HT-29 (cell line): ENCODE results near the gene NPM1. TPM values are rescaled to one million over a fixed set of nuclear protein-coding genes. Genes with fewer than 3 reads are reported as not detected.

Experiments used
- DNase-seq: peaks from one replicate; pipeline ENCODE4 v3.0.0-alpha.2; 2015; ENCODE audit warnings: low spot score
- small RNA-seq: library from RNA; depleted of rRNA; stranded (forward); fragments of <200 nt; gene quantifications from one replicate; pipeline ENCODE3, GENCODE V24; 2014
- total RNA-seq: library from RNA; depleted of rRNA; stranded (reverse); fragments of >200 nt; shearing (Covaris generic); gene quantifications from 2 replicates; pipeline ENCODE4 v1.2.3, GENCODE V29; 2014; rRNA removed

The NPM1 gene
- total RNA-seq, 1 experiment from 2014 or later: 896 TPM

DNA sequence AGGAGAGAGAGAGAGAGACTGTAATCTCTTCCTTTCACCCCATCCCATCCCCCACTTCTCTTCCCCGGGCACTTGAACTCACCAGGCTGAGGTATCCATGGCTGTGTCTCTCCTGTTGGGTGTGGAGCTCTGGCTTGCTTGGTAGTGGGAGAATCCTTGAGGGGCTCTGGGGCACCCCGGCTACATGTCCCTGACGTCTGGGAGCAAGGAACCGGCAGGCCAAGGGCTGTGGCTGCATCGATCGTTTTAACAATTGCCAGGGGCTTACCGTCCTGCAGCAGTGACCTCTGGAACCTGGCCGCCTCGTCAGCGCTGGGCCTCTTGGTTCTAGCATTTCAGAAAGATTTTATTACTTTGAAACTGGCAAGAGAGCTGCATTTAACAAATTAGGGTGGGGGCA lies 61.8 kb downstream of the NPM1 start:
- DNase-seq: no peak

- DNase-seq: peak; percentile 25
Measured at GRCh38 chr5:171450423-171451331, 63.0 kb downstream of the NPM1 start.

- no peak for DNase-seq
Measured at GRCh38 chr5:171451421-171451820, 63.8 kb downstream of the NPM1 start.

DNA sequence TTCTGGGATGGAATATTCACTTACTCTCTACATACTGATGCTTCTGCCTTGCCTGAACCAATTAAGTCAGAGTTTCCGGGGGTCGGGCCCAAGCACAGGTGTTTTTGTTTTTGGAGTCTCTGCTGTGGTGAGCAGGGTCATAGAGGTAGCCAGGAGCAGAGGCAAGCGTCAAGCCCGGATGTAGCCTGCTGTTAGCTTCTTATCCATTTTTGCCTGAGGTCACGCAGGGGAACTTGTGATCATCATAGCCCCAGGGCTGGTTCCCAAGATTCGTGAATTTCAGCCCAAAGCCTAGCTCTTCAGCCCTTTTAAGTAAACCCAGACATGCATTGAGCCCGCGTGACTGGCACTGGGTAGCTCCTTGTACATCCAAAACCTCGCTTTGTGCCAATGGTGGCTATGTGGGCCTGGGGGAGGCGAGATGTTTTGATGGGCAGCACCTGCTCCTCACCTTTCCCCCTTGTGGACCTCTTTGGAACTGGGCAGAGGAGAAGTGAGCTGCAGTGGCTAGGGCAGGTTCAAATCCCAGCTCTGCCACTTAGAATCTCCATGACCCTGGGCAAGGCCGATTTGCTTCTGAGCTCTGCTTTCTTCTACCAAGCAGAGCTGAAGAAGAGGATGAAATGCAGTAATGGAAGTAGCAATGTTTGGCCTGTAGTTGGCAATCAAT lies 65.5 kb downstream of the NPM1 start:
- DNase-seq: no peak

DNA sequence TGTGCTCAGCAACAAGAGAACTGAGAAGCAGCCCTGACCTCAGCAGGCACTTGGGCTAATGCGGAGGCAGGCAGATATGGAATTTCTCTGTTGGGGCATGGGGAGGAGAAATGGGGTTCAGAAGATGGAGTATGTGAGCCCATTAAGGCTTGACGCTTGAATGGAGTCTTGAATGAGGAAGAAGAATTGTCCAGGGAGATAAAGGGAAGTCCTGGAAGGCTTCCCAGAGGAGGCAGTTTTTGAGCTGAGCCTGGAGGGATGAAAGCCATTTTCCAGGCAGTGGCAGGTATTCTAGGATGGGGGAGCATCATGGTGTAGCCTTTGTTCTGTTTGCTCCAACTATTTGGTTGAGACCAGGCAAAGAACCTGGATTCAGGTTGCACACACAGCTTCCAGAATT lies 66.3 kb downstream of the NPM1 start:
- DNase-seq: no peak

GRCh38 chr5:171454549-171454948 lies 66.9 kb downstream of the NPM1 start:
- DNase-seq: no peak

DNA sequence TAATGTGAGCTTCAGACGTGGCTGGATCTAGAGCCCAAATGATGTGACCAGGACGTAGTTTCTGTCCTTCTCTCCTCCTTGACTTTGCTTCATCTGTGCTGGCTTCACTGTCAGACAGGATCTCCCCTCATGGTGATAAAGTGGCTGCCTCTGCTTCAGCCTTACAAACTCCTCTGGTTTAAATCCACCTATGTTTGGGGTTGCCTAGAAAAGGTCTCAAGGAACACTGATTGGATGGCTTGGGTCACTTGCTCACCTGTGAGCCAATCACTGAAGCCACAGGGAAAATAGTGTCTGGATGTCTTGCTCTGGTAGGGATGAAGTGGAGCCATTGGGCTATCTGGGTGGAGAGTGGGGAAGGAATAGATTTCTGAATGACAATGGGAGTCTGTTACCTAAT lies 67.9 kb downstream of the NPM1 start:
- no peak for DNase-seq

DNA sequence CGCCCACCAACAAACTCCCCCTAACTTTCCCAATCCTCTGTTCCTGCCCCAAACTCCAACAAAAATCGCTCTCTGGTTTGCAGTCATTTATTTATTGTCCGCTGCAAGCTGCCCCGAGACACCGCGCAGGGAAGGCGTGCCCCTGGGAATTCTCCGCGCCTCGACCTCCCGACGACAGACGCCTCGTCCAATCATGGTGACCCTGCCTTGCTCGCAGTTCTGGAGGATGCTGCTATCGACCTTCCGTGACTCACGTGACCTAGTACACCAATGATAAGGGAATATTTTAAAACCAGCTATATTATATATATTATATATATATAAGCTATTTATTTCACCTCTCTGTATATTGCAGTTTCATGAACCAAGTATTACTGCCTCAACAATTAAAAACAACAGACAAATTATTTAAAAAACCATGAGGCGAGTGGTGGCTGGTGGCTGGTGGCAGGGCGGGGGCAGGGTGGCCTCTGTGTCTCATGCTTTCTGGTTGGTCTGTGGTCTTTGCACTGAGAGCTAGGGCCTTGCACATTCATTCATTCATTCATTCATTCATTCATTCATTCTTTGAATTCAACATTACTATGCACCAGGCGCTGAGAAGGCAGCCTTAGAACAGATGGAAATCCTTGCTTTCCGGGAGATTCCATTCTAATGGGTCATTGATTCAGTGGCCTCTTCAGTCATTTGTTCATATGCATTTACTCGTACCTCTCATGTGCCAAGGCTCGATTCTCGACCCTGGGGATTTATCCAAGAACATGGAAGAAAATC lies 69.7 kb downstream of the NPM1 start:
- DNase-seq: no peak

DNA sequence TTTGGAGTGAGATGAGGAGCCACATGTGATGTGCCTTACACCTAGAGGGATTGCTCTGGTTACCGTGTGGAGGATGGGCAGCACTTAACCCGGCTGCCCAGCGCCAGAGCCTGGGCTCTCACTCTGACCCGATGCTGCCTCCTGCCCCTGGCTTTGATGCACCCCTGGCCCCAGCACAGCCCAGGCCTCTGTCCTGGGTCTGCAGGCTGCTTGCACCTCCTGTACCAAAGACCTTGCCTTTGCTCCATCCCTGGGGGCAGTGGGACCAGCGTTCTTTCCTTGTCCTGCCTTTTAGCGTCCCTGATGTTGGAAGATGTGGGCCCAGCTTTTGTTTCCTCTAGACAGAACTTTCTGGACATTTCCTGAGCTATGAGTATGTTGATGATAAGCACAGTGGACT lies 72.2 kb downstream of the NPM1 start:
- no peak for DNase-seq

Small RNA genes lying within 50 kb of the gene (small RNA-seq; reads per million reads assigned to genes)
- gene AC091980.1 (not detected), gene MIR3912 (not detected), gene RN7SL339P (not detected), gene SNORA70J (not detected)

Other genes starting within 250 kb of the NPM1 start
- not detected in 2 replicates for gene TLX3, start 78.6 kb upstream of the NPM1 start, total RNA-seq
- 0.37 and 0.58 TPM in 2 replicates for gene FGF18, start 31.8 kb downstream of the NPM1 start, total RNA-seq